Activated naive CD8-positive, alpha-beta T cell treated with anti-CD3 and anti-CD28 coated beads, Interleukin-2, amount 10 ng/mL, durations not matched to agents 7 days and 5 days (primary cell): ENCODE results near the gene PLK3. TPM values are rescaled to one million over a fixed set of nuclear protein-coding genes. Genes with fewer than 3 reads are reported as not detected.
"Not testable (repeated sequence)": the region's sequence is repeated elsewhere in the genome, so short reads cannot be mapped to it uniquely, and the experiment has no call there.

Source experiments
- ATAC-seq: fragments of 150-1000 bp; cut with Tn5 transposase; one replicate; pipeline ENCODE4 v1.10.0; 2021; ENCODE audit warnings: low read depth, moderate library complexity
- POLR2A ChIA-PET: fragments of 350-600 bp; sonication (Branson Sonifier 250); formaldehyde crosslinking; loops from one replicate; lab custom pipeline; 2021; ENCODE audit warnings: antibody characterized with exemption; lab: Charles Lee
- DNase-seq: peaks from one replicate; pipeline ENCODE4 v3.0.0; 2021
- H3K27ac Mint-ChIP-seq: one replicate; pipeline ENCODE4 v1.8.0; 2022; ENCODE audit warnings: mild to moderate bottlenecking, mixed read lengths
- H3K27me3 Mint-ChIP-seq: one replicate; pipeline ENCODE4 v1.8.0; 2022; ENCODE audit warnings: mild to moderate bottlenecking, moderate library complexity, mixed read lengths
- H3K36me3 Mint-ChIP-seq: one replicate; pipeline ENCODE4 v1.8.0; 2021; ENCODE audit warnings: mild to moderate bottlenecking, mixed read lengths
- H3K4me1 Mint-ChIP-seq: one replicate; pipeline ENCODE4 v1.8.0; 2021; ENCODE audit warnings: mixed read lengths
- H3K4me3 Mint-ChIP-seq: one replicate; pipeline ENCODE4 v1.8.0; 2022; ENCODE audit warnings: mild to moderate bottlenecking, moderate library complexity, mixed read lengths
- H3K9me3 Mint-ChIP-seq: one replicate; pipeline ENCODE4 v1.8.0; 2021; ENCODE audit warnings: mixed read lengths
- total RNA-seq, 2 experiments: library from RNA; stranded (reverse); gene quantifications; one replicate each; pipeline ENCODE4 v1.2.3, GENCODE V29; 2021

Gene PLK3
- total RNA-seq, 2 experiments from 2014 or later, result 68.8 to 70.7 TPM

GRCh38 chr1:44828003-44828651 is 27.9 kb downstream of the PLK3 start:
- POLR2A ChIA-PET, result interaction anchor here (4.7 kb wide), 1 partner anchor 8 kb away, joined by 27 read pairs; no protein-coding TSS in a partner anchor
- H3K27me3 Mint-ChIP-seq, result no peaks in the 10 kb centered on the region
- H3K36me3 Mint-ChIP-seq, result no peaks in the 10 kb centered on the region
- no peaks in the 10 kb centered on the region for H3K9me3 Mint-ChIP-seq
- DNase-seq, result no peak
- no peak overlapping the region for H3K4me3 Mint-ChIP-seq
- ATAC-seq, result no peak
- no peaks in the 10 kb centered on the region for H3K4me1 Mint-ChIP-seq
- peak overlapping the region; percentile 48 for H3K27ac Mint-ChIP-seq

GRCh38 chr1:44828841-44829440 is 28.8 kb downstream of the PLK3 start:
- H3K27ac Mint-ChIP-seq, result no peak overlapping the region
- H3K4me3 Mint-ChIP-seq, result no peak overlapping the region
- H3K36me3 Mint-ChIP-seq, result no peaks in the 10 kb centered on the region
- ATAC-seq (no peak), DNase-seq (no peak)
- no peaks in the 10 kb centered on the region for H3K4me1 Mint-ChIP-seq
- no peaks in the 10 kb centered on the region for H3K9me3 Mint-ChIP-seq
- H3K27me3 Mint-ChIP-seq, result no peaks in the 10 kb centered on the region
- POLR2A ChIA-PET, result interaction anchor here (4.7 kb wide), 1 partner anchor 9 kb away, joined by 27 read pairs; no protein-coding TSS in a partner anchor

GRCh38 chr1:44829506-44830384 is 29.6 kb downstream of the PLK3 start:
- Mint-ChIP-seq H3K27me3 (no peaks in the 10 kb centered on the region), H3K27ac (no peak overlapping the region), H3K4me1 (peaks cover 2% of the 10 kb centered on the region), H3K4me3 (no peak overlapping the region), H3K9me3 (no peaks in the 10 kb centered on the region), H3K36me3 (no peaks in the 10 kb centered on the region)
- POLR2A ChIA-PET, result interaction anchor here (1.2 to 4.7 kb wide), 3 partner anchors 10 to 108 kb away, joined by 3 to 27 read pairs (median 7); no protein-coding TSS in a partner anchor
- ATAC-seq, result no peak
- DNase-seq, result no peak

- POLR2A ChIA-PET, result interaction anchor here (2.0 to 4.7 kb wide), 2 partner anchors 11 to 109 kb away, joined by 7 to 27 read pairs; no protein-coding TSS in a partner anchor
- DNase-seq (no peak), ATAC-seq (no peak)
- Mint-ChIP-seq H3K4me1 (peaks cover 6% of the 10 kb centered on the region), H3K9me3 (no peaks in the 10 kb centered on the region), H3K27me3 (no peaks in the 10 kb centered on the region), H3K4me3 (no peak overlapping the region), H3K27ac (no peak overlapping the region), H3K36me3 (no peaks in the 10 kb centered on the region)
Measured at GRCh38 chr1:44830900-44831304, 30.7 kb downstream of the PLK3 start.

GRCh38 chr1:44831516-44831915 is 31.3 kb downstream of the PLK3 start:
- Mint-ChIP-seq H3K27ac (no peak overlapping the region), H3K27me3 (no peaks in the 10 kb centered on the region), H3K36me3 (no peaks in the 10 kb centered on the region), H3K9me3 (no peaks in the 10 kb centered on the region), H3K4me3 (no peak overlapping the region), H3K4me1 (peaks cover 7% of the 10 kb centered on the region)
- no peak for ATAC-seq
- POLR2A ChIA-PET, result interaction anchor here (2.0 to 4.7 kb wide), 2 partner anchors 11 to 110 kb away, joined by 7 to 27 read pairs; no protein-coding TSS in a partner anchor
- no peak for DNase-seq

GRCh38 chr1:44832056-44832705 is 32.0 kb downstream of the PLK3 start:
- Mint-ChIP-seq H3K27me3 (no peaks in the 10 kb centered on the region), H3K4me1 (peaks cover 10% of the 10 kb centered on the region), H3K27ac (no peak overlapping the region), H3K9me3 (no peaks in the 10 kb centered on the region), H3K4me3 (no peak overlapping the region), H3K36me3 (no peaks in the 10 kb centered on the region)
- DNase-seq, result no peak
- POLR2A ChIA-PET, result interaction anchor here (0.8 to 1.4 kb wide), 2 partner anchors 13 to 50 kb away, joined by 3 to 4 read pairs; no protein-coding TSS in a partner anchor
- no peak for ATAC-seq

- DNase-seq, result no peak
- Mint-ChIP-seq H3K36me3 (no peaks in the 10 kb centered on the region), H3K9me3 (no peaks in the 10 kb centered on the region), H3K4me1 (peaks cover 10% of the 10 kb centered on the region), H3K27ac (no peak overlapping the region), H3K4me3 (no peak overlapping the region), H3K27me3 (no peaks in the 10 kb centered on the region)
- no peak for ATAC-seq
- POLR2A ChIA-PET, result no interaction called here
Measured at GRCh38 chr1:44834328-44834727, 34.2 kb downstream of the PLK3 start.

GRCh38 chr1:44835738-44836675 is 35.8 kb downstream of the PLK3 start:
- Mint-ChIP-seq H3K27me3 (peaks cover 3% of the 10 kb centered on the region), H3K4me3 (peak overlapping the region; percentile 21), H3K27ac (peak overlapping the region; percentile 10), H3K9me3 (no peaks in the 10 kb centered on the region), H3K36me3 (no peaks in the 10 kb centered on the region), H3K4me1 (peaks cover 10% of the 10 kb centered on the region)
- DNase-seq (peak; percentile 87), ATAC-seq (peak; percentile 96)
- POLR2A ChIA-PET, result interaction anchor here (0.6 to 1.9 kb wide), 6 partner anchors 17 to 179 kb away, joined by 3 to 9 read pairs (median 6); partner anchors contain the start of genes BTBD19, HECTD3 and PLK3

- ATAC-seq, H3K36me3 Mint-ChIP-seq, H3K27ac Mint-ChIP-seq, H3K4me3 Mint-ChIP-seq, H3K9me3 Mint-ChIP-seq, DNase-seq: not testable (repeated sequence)
- POLR2A ChIA-PET, result interaction anchor here (0.7 kb wide), 1 partner anchor 25 kb away, joined by 3 read pairs; no protein-coding TSS in a partner anchor
- H3K27me3 Mint-ChIP-seq, result peaks cover 16% of the 10 kb centered on the region
- peaks cover 14% of the 10 kb centered on the region for H3K4me1 Mint-ChIP-seq
Measured at GRCh38 chr1:44838294-44838693, 38.1 kb downstream of the PLK3 start.

GRCh38 chr1:44839576-44839975 is 39.4 kb downstream of the PLK3 start:
- no peak overlapping the region for H3K4me3 Mint-ChIP-seq
- no peak overlapping the region for H3K27ac Mint-ChIP-seq
- H3K4me1 Mint-ChIP-seq, result peaks cover 12% of the 10 kb centered on the region
- H3K36me3 Mint-ChIP-seq, result peaks cover 1% of the 10 kb centered on the region
- no peaks in the 10 kb centered on the region for H3K9me3 Mint-ChIP-seq
- peaks cover 16% of the 10 kb centered on the region for H3K27me3 Mint-ChIP-seq
- DNase-seq (no peak), ATAC-seq (no peak)
- POLR2A ChIA-PET, result no interaction called here

GRCh38 chr1:44842486-44842861 is 42.3 kb downstream of the PLK3 start:
- peak; percentile 17 for ATAC-seq
- Mint-ChIP-seq H3K9me3 (no peaks in the 10 kb centered on the region), H3K27me3 (peaks cover 16% of the 10 kb centered on the region), H3K36me3 (peaks cover 6% of the 10 kb centered on the region), H3K27ac (no peak overlapping the region), H3K4me3 (peak overlapping the region; percentile 73), H3K4me1 (peaks cover 4% of the 10 kb centered on the region)
- POLR2A ChIA-PET, result interaction anchor here (1.0 to 1.7 kb wide), 2 partner anchors 22 to 23 kb away, joined by 3 to 9 read pairs; no protein-coding TSS in a partner anchor
- DNase-seq, result no peak
